GM23248 (cell line): Measurements from ENCODE around the gene PNLIPRP1. TPM values are rescaled to one million over a fixed set of nuclear protein-coding genes. Genes with fewer than 3 reads are reported as not detected.

Experiments
- DNase-seq: peaks from one replicate; pipeline ENCODE4 v3.0.0-alpha.2; 2015
- H2AFZ ChIP-seq: fragments of 200-600 bp; sonication (generic); 2 replicates; pipeline ENCODE4 v1.6.1; 2016; ENCODE audit warnings: antibody characterized with exemption
- H3F3A ChIP-seq: fragments of 200-600 bp; sonication (generic); 2 replicates; pipeline ENCODE4 v1.6.1; 2016; ENCODE audit warnings: mild to moderate bottlenecking, antibody characterized with exemption, mixed run types; ENCODE audit not compliant: insufficient read depth
- H3K27ac ChIP-seq: fragments of 200-600 bp; sonication (generic); 2 replicates; pipeline ENCODE4 v1.5.1; 2016; ENCODE audit warnings: mild to moderate bottlenecking
- H3K27me3 ChIP-seq: fragments of 200-600 bp; sonication (generic); replicated peaks from 2 replicates; pipeline ENCODE4 v1.6.1; 2016; ENCODE audit warnings: mild to moderate bottlenecking; ENCODE audit not compliant: insufficient read depth
- H3K36me3 ChIP-seq: fragments of 200-600 bp; sonication (generic); 2 replicates; pipeline ENCODE4 v1.6.1; 2016; ENCODE audit warnings: low read depth, mild to moderate bottlenecking
- H3K4me1 ChIP-seq: fragments of 200-600 bp; sonication (generic); 2 replicates; pipeline ENCODE4 v1.6.1; 2016; ENCODE audit warnings: mild to moderate bottlenecking; ENCODE audit not compliant: insufficient read depth
- H3K4me2 ChIP-seq: fragments of 200-600 bp; sonication (generic); one replicate; pipeline ENCODE4 v1.6.1; 2016; ENCODE audit warnings: mild to moderate bottlenecking; ENCODE audit not compliant: unreplicated experiment
- H3K4me3 ChIP-seq: fragments of 200-600 bp; sonication (generic); 2 replicates; pipeline ENCODE4 v1.5.1; 2016; ENCODE audit warnings: mild to moderate bottlenecking
- H3K79me2 ChIP-seq: fragments of 200-600 bp; sonication (generic); 2 replicates; pipeline ENCODE4 v1.6.1; 2016; ENCODE audit warnings: mild to moderate bottlenecking; ENCODE audit not compliant: insufficient read depth
- H3K9ac ChIP-seq: fragments of 200-600 bp; sonication (generic); 2 replicates; pipeline ENCODE4 v1.6.1; 2016; ENCODE audit warnings: mild to moderate bottlenecking
- H3K9me2 ChIP-seq: fragments of 200-600 bp; sonication (generic); 2 replicates; pipeline ENCODE4 v1.6.1; 2016; ENCODE audit warnings: mixed run types, mild to moderate bottlenecking, moderate library complexity; ENCODE audit not compliant: insufficient read depth
- H3K9me3 ChIP-seq: fragments of 200-600 bp; sonication (generic); one replicate; pipeline ENCODE4 v1.6.1; 2017; ENCODE audit warnings: low read depth
- H4K20me1 ChIP-seq: fragments of 200-600 bp; sonication (generic); 2 replicates; pipeline ENCODE4 v1.6.0; 2016; ENCODE audit not compliant: insufficient read depth
- EZH2 ChIP-seq: fragments of 200-600 bp; sonication (generic); IDR thresholded peaks from 2 replicates; pipeline ENCODE4 v1.6.1; 2018; ENCODE audit warnings: antibody characterized with exemption, mild to moderate bottlenecking; ENCODE audit not compliant: insufficient read depth, poor library complexity, severe bottlenecking
- EZH2phosphoT487 ChIP-seq: fragments of 200-600 bp; sonication (generic); IDR thresholded peaks from 2 replicates; pipeline ENCODE4 v1.6.1; 2018; ENCODE audit warnings: antibody characterized with exemption, moderate library complexity, mild to moderate bottlenecking, low read depth; ENCODE audit not compliant: insufficient read depth
- WGBS, 2 experiments: methylation state at CpG; one replicate each; pipeline ENCODE4 v1.1.6; 2015 to 2017; ENCODE audit warnings: low lambda C conversion rate in 2 of 2, low coverage in 1 of 2; ENCODE audit errors: missing lambda C conversion rate in 2 of 2; 5-methylcytosine and 5-hydroxymethylcytosine counted together
- in situ Hi-C: fragments of 300-500 bp; cut with MboI; formaldehyde crosslinking; loops from 2 replicates; pipeline ENCODE4 v1.15.0; 2020
- polyA plus RNA-seq: library from polyadenylated mRNA; unstranded; fragments of >200 nt; fragmentation: Nextera tagmentation; extraction: Ambion mirVana; gene quantifications from 2 replicates; pipeline ENCODE4 v1.2.1, GENCODE V29; 2016
- total RNA-seq: library from RNA; depleted of rRNA; stranded (reverse); fragments of >200 nt; shearing (Covaris generic); gene quantifications from 2 replicates; pipeline ENCODE4 v1.2.3, GENCODE V29; 2014

PNLIPRP1 gene
- total and polyA plus RNA-seq, 2 experiments from 2014 or later = not detected

DNA sequence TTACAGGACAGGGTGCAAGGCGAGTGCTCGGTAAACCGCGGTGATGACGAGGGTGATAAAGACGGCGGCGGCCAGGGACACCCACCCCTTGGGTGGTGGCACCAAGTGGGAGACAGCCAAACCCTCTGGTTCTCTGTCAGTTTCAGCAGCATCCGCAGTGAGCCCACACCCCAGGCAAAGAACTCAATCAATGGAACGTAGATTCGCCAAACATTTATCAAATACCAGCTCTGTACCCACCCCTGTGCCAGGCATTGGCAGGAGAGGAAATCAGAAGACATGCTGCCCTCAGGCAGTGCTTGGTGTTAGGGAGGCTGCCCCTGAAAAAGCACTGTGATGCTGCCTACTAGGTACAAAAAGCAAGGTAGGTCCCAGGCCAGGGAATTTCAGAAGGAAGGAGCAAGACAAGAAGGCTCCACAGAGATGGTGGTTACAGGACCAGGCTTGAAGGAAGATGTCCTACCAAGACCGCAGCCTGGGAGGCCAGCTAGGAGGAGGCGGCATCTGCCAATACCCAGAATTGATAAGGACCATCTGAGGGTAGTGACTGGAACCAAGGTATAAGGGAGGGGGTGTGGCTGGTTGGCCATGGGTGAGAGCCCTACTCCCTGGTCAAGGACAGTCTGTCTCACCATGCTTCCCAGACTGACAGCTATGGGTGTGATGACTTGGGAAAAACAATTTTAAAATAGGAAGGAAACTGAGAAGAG lies 19.8 kb downstream of the PNLIPRP1 start:
- Histone ChIP-seq H3K4me2 (no peak overlapping the region), H4K20me1 (no peaks in the 10 kb centered on the region), H3K4me1 (no peaks in the 10 kb centered on the region), H3K9me2 (no peaks in the 10 kb centered on the region), H3K9ac (no peak overlapping the region), H3F3A (no peaks in the 10 kb centered on the region), H3K4me3 (no peak overlapping the region), H3K36me3 (no peaks in the 10 kb centered on the region), H3K79me2 (no peaks in the 10 kb centered on the region), H3K27me3 (peaks cover 6% of the 10 kb centered on the region), H3K27ac (no peak overlapping the region), H3K9me3 (no peaks in the 10 kb centered on the region), H2AFZ (no peak overlapping the region)
- TF ChIP-seq EZH2 = no peak
- TF ChIP-seq EZH2phosphoT487 = no peak
- no peak for DNase-seq
- 87 to 90% methylated on average over 13 of the region's 13 CpGs for WGBS, 2 experiments
- in situ Hi-C loops = no loop called here

DNA sequence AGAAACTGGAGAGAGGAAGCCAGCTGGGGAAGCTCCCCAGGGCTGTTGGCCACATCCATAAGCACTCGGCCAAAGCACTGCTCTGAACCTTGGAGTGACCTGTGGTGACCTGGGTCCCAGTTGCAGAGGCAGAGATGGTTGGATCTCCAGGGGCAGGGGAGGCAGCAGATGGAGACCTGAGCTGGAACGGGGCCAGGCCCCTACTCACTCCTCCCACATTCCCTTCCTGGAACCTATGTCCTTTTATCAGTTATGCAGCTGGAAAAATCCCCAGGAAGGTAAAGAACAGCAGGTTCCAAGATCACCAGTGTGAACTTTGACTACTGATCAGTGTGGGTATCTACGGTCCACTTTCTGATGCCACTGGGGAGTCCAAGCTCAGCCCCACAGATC lies 20.4 kb downstream of the PNLIPRP1 start:
- Histone ChIP-seq H2AFZ (no peak overlapping the region), H3K4me3 (no peak overlapping the region), H3K9me3 (no peaks in the 10 kb centered on the region), H3K79me2 (no peaks in the 10 kb centered on the region), H3K27ac (no peak overlapping the region), H3F3A (no peaks in the 10 kb centered on the region), H3K9me2 (no peaks in the 10 kb centered on the region), H3K36me3 (no peaks in the 10 kb centered on the region), H3K9ac (no peak overlapping the region), H3K4me2 (no peak overlapping the region), H3K4me1 (no peaks in the 10 kb centered on the region), H3K27me3 (peaks cover 9% of the 10 kb centered on the region), H4K20me1 (no peaks in the 10 kb centered on the region)
- no peak for TF ChIP-seq EZH2phosphoT487
- no peak for TF ChIP-seq EZH2
- in situ Hi-C loops = no loop called here
- 44 to 60% methylated on average over 3 of the region's 3 CpGs for WGBS, 2 experiments
- no peak for DNase-seq

DNA sequence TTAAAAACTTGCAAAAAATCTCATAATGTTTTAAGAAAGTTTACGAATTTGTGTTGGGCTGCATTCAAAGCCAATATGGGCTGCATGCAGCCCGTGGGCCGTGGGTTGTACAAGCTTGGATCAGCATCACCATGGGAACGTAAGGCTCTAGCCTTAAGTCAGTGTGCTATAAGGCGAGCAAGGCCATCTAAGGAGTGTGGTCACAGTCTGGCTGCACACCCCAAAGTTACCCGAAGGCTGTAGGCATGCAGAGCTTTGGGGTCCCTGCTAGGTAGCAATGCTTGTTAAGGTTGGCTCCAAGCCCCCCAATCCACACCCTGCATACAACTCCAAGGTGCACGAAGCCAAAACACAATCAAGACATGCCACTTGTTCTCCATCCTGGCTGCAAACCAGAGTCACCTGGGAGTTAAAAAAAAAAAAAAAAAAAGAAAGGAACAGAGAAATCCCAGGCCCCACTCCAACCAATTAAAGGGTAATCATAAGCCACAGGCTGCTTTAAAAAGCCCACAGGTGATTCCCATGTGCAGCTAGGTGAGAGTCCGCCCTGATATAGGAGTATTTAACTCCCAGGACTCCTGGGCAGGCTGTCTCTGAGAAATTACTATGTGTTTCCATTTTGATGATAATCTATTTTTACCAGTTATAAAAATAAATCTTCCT lies 21.5 kb downstream of the PNLIPRP1 start:
- Histone ChIP-seq H3K27me3 (peaks cover 8% of the 10 kb centered on the region; the same call in 1 of the 2 replicates), H3K9me2 (no peaks in the 10 kb centered on the region), H3K36me3 (no peaks in the 10 kb centered on the region), H2AFZ (no peak overlapping the region), H3K9me3 (no peaks in the 10 kb centered on the region), H3K4me1 (no peaks in the 10 kb centered on the region), H3F3A (no peaks in the 10 kb centered on the region), H3K79me2 (no peaks in the 10 kb centered on the region), H3K9ac (no peak overlapping the region), H3K27ac (no peak overlapping the region), H3K4me3 (no peak overlapping the region), H3K4me2 (no peak overlapping the region), H4K20me1 (no peaks in the 10 kb centered on the region)
- TF ChIP-seq EZH2 (no peak), EZH2phosphoT487 (no peak)
- WGBS, 2 experiments = 29 to 33% methylated on average over 8 of the region's 8 CpGs
- no peak for DNase-seq
- in situ Hi-C loops = no loop called here

DNA sequence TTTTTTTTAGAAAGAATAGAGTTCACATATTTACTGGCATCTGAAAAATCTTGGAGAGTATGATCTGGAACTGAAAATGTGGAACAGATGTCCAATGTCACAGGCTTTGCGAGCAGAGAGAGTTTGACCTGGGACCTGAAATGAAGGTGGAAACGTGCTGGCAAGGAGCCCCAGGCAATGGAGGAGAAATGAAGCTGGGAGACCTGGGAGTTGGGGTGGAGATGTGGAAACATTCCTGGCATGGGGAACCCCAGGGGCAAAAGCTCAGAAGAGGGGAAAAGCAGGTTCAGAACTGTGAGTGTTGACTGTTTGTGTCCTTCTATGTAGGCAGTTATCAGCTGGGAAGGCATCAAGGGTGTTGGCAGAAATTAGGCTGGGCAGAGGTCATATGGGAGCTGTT lies 22.7 kb downstream of the PNLIPRP1 start:
- Histone ChIP-seq H3K79me2 (no peaks in the 10 kb centered on the region), H3K9me3 (no peaks in the 10 kb centered on the region), H3F3A (no peaks in the 10 kb centered on the region), H4K20me1 (no peaks in the 10 kb centered on the region), H3K9ac (no peak overlapping the region), H2AFZ (no peak overlapping the region), H3K4me3 (no peak overlapping the region), H3K27me3 (peaks cover 5% of the 10 kb centered on the region; the same call in 1 of the 2 replicates), H3K4me2 (no peak overlapping the region), H3K36me3 (no peaks in the 10 kb centered on the region), H3K9me2 (no peaks in the 10 kb centered on the region), H3K4me1 (no peaks in the 10 kb centered on the region), H3K27ac (no peak overlapping the region)
- 4 to 7% methylated on average over 2 of the region's 2 CpGs for WGBS, 2 experiments
- TF ChIP-seq EZH2 (no peak), EZH2phosphoT487 (no peak)
- in situ Hi-C loops = no loop called here
- DNase-seq = no peak

DNA sequence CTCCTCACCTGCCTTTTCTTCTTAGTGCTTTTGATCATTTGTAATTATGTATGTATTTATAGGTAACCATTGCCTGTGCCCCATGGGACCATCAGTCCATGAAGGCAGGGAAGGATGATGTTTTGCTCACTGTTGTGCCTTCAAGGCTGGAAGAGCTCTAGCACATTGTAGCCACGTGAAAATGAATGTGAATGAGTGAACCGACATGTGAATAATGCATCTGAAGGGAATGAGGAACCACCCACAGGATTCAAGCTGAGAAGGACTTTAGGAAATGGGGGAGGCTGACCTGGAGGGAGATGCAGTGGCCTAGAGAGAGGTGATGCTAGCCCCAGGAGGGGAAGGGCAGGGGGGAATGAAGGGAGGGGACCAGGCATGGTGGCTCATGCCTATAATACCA lies 24.0 kb downstream of the PNLIPRP1 start:
- H4K20me1 ChIP-seq = no peaks in the 10 kb centered on the region
- no peaks in the 10 kb centered on the region for H3K36me3 ChIP-seq
- TF ChIP-seq EZH2phosphoT487 (no peak), EZH2 (no peak)
- H3K79me2 ChIP-seq = no peaks in the 10 kb centered on the region
- in situ Hi-C loops = no loop called here
- H3K27me3 ChIP-seq = peaks cover 5% of the 10 kb centered on the region; the same call in 1 of the 2 replicates
- no peak overlapping the region for H3K4me3 ChIP-seq
- DNase-seq = no peak
- no peaks in the 10 kb centered on the region for H3K9me2 ChIP-seq
- no peak overlapping the region for H2AFZ ChIP-seq
- H3K9me3 ChIP-seq = no peaks in the 10 kb centered on the region
- no peaks in the 10 kb centered on the region for H3F3A ChIP-seq
- no peak overlapping the region for H3K4me2 ChIP-seq
- no peak overlapping the region for H3K9ac ChIP-seq
- 23 to 26% methylated on average over 2 of the region's 2 CpGs for WGBS, 2 experiments
- H3K27ac ChIP-seq = no peak overlapping the region
- H3K4me1 ChIP-seq = no peaks in the 10 kb centered on the region
